Measurements from ENCODE around the gene DPYD. TPM values are rescaled to one million over a fixed set of nuclear protein-coding genes. Genes with fewer than 3 reads are reported as not detected.

Gene DPYD
- total and polyA plus RNA-seq, 9 of the 15 experiments (the other 6 are each of a cell fraction or from before 2014, with no cell fraction given) = 0.03 to 0.25 (median 0.08) TPM; not detected in 2

GRCh38 chr1:97938285-97938642, 17.4 kb upstream of the DPYD start:
- Histone ChIP-seq H3K27ac (ENCODE audit: extremely low read depth, low read depth, low read length) (no peak overlapping the region), H2AFZ (ENCODE audit: low read depth, low read length) (no peak overlapping the region), H4K20me1 (replicated peaks; ENCODE audit: control insufficient read depth, insufficient read depth, low read length) (no peaks in the 10 kb centered on the region), H3K79me2 (ENCODE audit: control insufficient read depth, insufficient read depth, low read length) (no peaks in the 10 kb centered on the region), H3K9me1 (ENCODE audit: control insufficient read depth, insufficient read depth, low read length) (no peaks in the 10 kb centered on the region), H3K9me3 (replicated peaks; ENCODE audit: control insufficient read depth, insufficient read depth, low read depth, low read length) (no peaks in the 10 kb centered on the region), H3K4me3 (no peak overlapping the region), H3K27me3 (ENCODE audit: control insufficient read depth in 2 of 2, insufficient read depth in 2 of 2, low read length in 2 of 2) (no peaks in the 10 kb centered on the region), H3K36me3 (ENCODE audit: control insufficient read depth, insufficient read depth, low read length) (no peaks in the 10 kb centered on the region), H3K4me1 (replicated peaks in 1 of 2; ENCODE audit: control insufficient read depth in 2 of 2, insufficient read depth in 2 of 2, low read length in 2 of 2) (no peaks in the 10 kb centered on the region), H3K9ac (ENCODE audit: insufficient read depth in 1 of 2, low read depth in 2 of 2, low read length in 2 of 2) (no peak overlapping the region), H3K4me2 (ENCODE audit: insufficient read depth, low read length) (no peak overlapping the region)
- FAIRE-seq = no peak
- 0% methylated on average over 3 of the region's 3 CpGs for WGBS (ENCODE audit: insufficient coverage, low coverage, missing lambda C conversion rate)
- POLR2A ChIA-PET = interaction anchor here (1.3 kb wide), 1 partner anchor 17 kb away, joined by 3 read pairs; no protein-coding TSS in a partner anchor
- CTCF ChIA-PET (ENCODE audit: low intra/inter-chr PET ratio) = no interaction called here
- intact Hi-C loops (cut with micrococcal nuclease) (no loop called here), in situ Hi-C loops (cut with MboI) (no loop called here)
- TF ChIP-seq DPF2 (IDR thresholded peaks at IDR 0.05) (no peak), XRCC3 (IDR thresholded peaks at IDR 0.05) (no peak), TFAP4 (CRISPR knock-in tag; IDR thresholded peaks at IDR 0.05; ENCODE audit: borderline replicate concordance) (no peak), ERF (CRISPR knock-in tag; IDR thresholded peaks at IDR 0.05) (no peak), ZNF77 (CRISPR knock-in tag; IDR thresholded peaks at IDR 0.05) (no peak), ZKSCAN8 (CRISPR knock-in tag; IDR thresholded peaks at IDR 0.05) (no peak), ZNF695 (CRISPR knock-in tag; IDR thresholded peaks at IDR 0.05) (no peak), CBX3 (IDR thresholded peaks at IDR 0.05; ENCODE audit: borderline replicate concordance in 1 of 2, low read length in 2 of 2) (no peak), KLF13 (tag; IDR thresholded peaks at IDR 0.05; ENCODE audit: borderline replicate concordance, low read depth) (no peak), NFE2 (IDR thresholded peaks at IDR 0.05; ENCODE audit: low read depth) (no peak), MBD2 (IDR thresholded peaks at IDR 0.05; ENCODE audit: borderline replicate concordance, low read depth) (no peak), MCM7 (IDR thresholded peaks at IDR 0.05) (no peak), NRF1 (conservative IDR thresholded peaks at IDR 0.05 in 1 of 2, IDR thresholded peaks at IDR 0.05 in 1 of 2) (no peak), ZBED1 (IDR thresholded peaks at IDR 0.05) (no peak), HCFC1 (IDR thresholded peaks at IDR 0.05; ENCODE audit: low read depth, low read length) (no peak), RBM14 (IDR thresholded peaks at IDR 0.05; ENCODE audit: borderline replicate concordance, insufficient read depth, low read depth, low read length) (no peak), NCOA6 (IDR thresholded peaks at IDR 0.05) (no peak)
- TF ChIP-seq, protein P1, sequence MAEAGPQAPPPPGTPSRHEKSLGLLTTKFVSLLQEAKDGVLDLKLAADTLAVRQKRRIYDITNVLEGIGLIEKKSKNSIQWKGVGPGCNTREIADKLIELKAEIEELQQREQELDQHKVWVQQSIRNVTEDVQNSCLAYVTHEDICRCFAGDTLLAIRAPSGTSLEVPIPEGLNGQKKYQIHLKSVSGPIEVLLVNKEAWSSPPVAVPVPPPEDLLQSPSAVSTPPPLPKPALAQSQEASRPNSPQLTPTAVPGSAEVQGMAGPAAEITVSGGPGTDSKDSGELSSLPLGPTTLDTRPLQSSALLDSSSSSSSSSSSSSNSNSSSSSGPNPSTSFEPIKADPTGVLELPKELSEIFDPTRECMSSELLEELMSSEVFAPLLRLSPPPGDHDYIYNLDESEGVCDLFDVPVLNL (CRISPR knock-in tag; IDR thresholded peaks at IDR 0.05; ENCODE audit: low read depth) = no peak
- TF ChIP-seq, protein P2, sequence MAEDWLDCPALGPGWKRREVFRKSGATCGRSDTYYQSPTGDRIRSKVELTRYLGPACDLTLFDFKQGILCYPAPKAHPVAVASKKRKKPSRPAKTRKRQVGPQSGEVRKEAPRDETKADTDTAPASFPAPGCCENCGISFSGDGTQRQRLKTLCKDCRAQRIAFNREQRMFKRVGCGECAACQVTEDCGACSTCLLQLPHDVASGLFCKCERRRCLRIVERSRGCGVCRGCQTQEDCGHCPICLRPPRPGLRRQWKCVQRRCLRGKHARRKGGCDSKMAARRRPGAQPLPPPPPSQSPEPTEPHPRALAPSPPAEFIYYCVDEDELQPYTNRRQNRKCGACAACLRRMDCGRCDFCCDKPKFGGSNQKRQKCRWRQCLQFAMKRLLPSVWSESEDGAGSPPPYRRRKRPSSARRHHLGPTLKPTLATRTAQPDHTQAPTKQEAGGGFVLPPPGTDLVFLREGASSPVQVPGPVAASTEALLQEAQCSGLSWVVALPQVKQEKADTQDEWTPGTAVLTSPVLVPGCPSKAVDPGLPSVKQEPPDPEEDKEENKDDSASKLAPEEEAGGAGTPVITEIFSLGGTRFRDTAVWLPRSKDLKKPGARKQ (CRISPR knock-in tag; IDR thresholded peaks at IDR 0.05) = no peak
- no peak for DNase-seq (ENCODE audit: extremely low read depth in 1 of 4, low spot score in 3 of 4)
- no TSS peak for BruUV-seq (replicated peaks)
- no peak for ATAC-seq
